HCT116 (cell line): ENCODE data around the gene ROBO1.

ENCODE experiments used
- EGR1 ChIP-seq: IDR thresholded peaks from 2 replicates; pipeline ENCODE4 v1.6.1; 2012; ENCODE audit warnings: low read depth
- EZH2phosphoT487 ChIP-seq: fragments of 200-600 bp; IDR thresholded peaks from 2 replicates; pipeline ENCODE4 v1.6.1; 2018; ENCODE audit warnings: antibody characterized with exemption, borderline replicate concordance
- FOSL1 ChIP-seq: IDR thresholded peaks from 2 replicates; pipeline ENCODE4 v1.6.1; 2012; ENCODE audit warnings: low read depth
- POLR2A ChIP-seq: IDR thresholded peaks from 2 replicates; pipeline ENCODE4 v1.7.0; 2011; ENCODE audit warnings: borderline replicate concordance; ENCODE audit not compliant: insufficient read depth, insufficient read length; ENCODE audit errors: extremely low read depth
- POLR2AphosphoS5 ChIP-seq: IDR thresholded peaks from 2 replicates; pipeline ENCODE4 v1.6.1; 2011; ENCODE audit warnings: mild to moderate bottlenecking, low read depth, low read length, moderate library complexity
- REST ChIP-seq: IDR thresholded peaks from 2 replicates; pipeline ENCODE4 v1.6.1; 2012; ENCODE audit warnings: low read depth
- SP1 ChIP-seq: IDR thresholded peaks from 2 replicates; pipeline ENCODE4 v1.6.1; 2012; ENCODE audit warnings: low read depth
- SRF ChIP-seq: IDR thresholded peaks from 2 replicates; pipeline ENCODE4 v1.6.1; 2012; ENCODE audit warnings: low read depth
- TCF7L2 ChIP-seq: IDR thresholded peaks from 2 replicates; pipeline ENCODE4 v1.7.0; 2011; ENCODE audit warnings: borderline replicate concordance, inconsistent platforms; ENCODE audit not compliant: insufficient read depth, insufficient read length; ENCODE audit errors: extremely low read depth
- YY1 ChIP-seq: IDR thresholded peaks from 2 replicates; pipeline ENCODE4 v1.6.1; 2011; ENCODE audit warnings: low read length, low read depth, moderate library complexity, mild to moderate bottlenecking; ENCODE audit not compliant: insufficient replicate concordance; ENCODE audit errors: extremely low read depth
- ZNF274 ChIP-seq: fragments of 200-500 bp; sonication (Bioruptor generic); IDR thresholded peaks from 2 replicates; pipeline ENCODE4 v1.6.1; 2014; ENCODE audit warnings: mild to moderate bottlenecking, low read depth, low read length, inconsistent platforms
- TF ChIP-seq, protein P1 (sequence below), 3 experiments: fragments of 200-600 bp in 1 of 3; sonication (generic) in 1 of 3; IDR thresholded peaks in 2 of 3; conservative IDR thresholded peaks in 1 of 3; 2 replicates each; pipeline ENCODE4 v1.5.1; 2012 to 2017; ENCODE audit warnings: low read depth in 2 of 3, low read length in 2 of 3, antibody characterized with exemption in 1 of 3, borderline replicate concordance in 1 of 3, control low read depth in 1 of 3, mild to moderate bottlenecking in 1 of 3, mixed read lengths in 1 of 3, mixed run types in 1 of 3, moderate library complexity in 1 of 3; ENCODE audit not compliant: insufficient read depth in 1 of 3
- TF ChIP-seq, protein P2 (sequence below): IDR thresholded peaks from 2 replicates; pipeline ENCODE4 v1.6.1; 2011; ENCODE audit warnings: mild to moderate bottlenecking, low read length, moderate library complexity; ENCODE audit not compliant: insufficient replicate concordance; ENCODE audit errors: extremely low read depth

DNA sequence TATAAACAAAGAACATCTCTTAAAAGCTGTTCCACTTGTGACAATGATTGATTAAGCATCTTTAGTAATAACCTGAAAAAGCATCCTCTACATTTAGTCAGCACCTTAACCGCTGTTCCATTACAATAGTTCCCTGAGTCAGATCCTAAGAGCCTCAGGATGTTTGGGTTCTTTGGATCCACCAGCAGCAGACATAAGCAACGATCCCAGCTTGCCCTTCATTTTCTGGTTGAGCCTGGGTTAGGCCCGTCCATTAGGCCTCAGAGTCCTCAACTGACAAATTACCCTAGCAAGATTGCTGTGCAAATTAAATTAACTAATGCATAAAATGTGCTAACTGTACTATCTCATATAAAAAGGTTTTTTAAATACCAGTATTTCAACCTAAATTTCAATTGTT is 42.3 kb upstream of the ROBO1 start:
- no peak for TF ChIP-seq SP1
- TF ChIP-seq, protein P1, sequence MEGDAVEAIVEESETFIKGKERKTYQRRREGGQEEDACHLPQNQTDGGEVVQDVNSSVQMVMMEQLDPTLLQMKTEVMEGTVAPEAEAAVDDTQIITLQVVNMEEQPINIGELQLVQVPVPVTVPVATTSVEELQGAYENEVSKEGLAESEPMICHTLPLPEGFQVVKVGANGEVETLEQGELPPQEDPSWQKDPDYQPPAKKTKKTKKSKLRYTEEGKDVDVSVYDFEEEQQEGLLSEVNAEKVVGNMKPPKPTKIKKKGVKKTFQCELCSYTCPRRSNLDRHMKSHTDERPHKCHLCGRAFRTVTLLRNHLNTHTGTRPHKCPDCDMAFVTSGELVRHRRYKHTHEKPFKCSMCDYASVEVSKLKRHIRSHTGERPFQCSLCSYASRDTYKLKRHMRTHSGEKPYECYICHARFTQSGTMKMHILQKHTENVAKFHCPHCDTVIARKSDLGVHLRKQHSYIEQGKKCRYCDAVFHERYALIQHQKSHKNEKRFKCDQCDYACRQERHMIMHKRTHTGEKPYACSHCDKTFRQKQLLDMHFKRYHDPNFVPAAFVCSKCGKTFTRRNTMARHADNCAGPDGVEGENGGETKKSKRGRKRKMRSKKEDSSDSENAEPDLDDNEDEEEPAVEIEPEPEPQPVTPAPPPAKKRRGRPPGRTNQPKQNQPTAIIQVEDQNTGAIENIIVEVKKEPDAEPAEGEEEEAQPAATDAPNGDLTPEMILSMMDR (IDR thresholded peaks at IDR 0.05 in 2 of 3, conservative IDR thresholded peaks at IDR 0.05 in 1 of 3; ENCODE audit: borderline replicate concordance in 1 of 3, insufficient read depth in 1 of 3, low read depth in 2 of 3, low read length in 2 of 3) = no peak
- no peak for TF ChIP-seq POLR2A
- TF ChIP-seq POLR2AphosphoS5 = no peak
- TF ChIP-seq YY1 = no peak
- no peak for TF ChIP-seq TCF7L2
- TF ChIP-seq, protein P2, sequence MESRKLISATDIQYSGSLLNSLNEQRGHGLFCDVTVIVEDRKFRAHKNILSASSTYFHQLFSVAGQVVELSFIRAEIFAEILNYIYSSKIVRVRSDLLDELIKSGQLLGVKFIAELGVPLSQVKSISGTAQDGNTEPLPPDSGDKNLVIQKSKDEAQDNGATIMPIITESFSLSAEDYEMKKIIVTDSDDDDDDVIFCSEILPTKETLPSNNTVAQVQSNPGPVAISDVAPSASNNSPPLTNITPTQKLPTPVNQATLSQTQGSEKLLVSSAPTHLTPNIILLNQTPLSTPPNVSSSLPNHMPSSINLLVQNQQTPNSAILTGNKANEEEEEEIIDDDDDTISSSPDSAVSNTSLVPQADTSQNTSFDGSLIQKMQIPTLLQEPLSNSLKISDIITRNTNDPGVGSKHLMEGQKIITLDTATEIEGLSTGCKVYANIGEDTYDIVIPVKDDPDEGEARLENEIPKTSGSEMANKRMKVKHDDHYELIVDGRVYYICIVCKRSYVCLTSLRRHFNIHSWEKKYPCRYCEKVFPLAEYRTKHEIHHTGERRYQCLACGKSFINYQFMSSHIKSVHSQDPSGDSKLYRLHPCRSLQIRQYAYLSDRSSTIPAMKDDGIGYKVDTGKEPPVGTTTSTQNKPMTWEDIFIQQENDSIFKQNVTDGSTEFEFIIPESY = no peak
- no peak for TF ChIP-seq FOSL1
- TF ChIP-seq EGR1 = no peak
- no peak for TF ChIP-seq SRF
- TF ChIP-seq EZH2phosphoT487 = no peak
- no peak for TF ChIP-seq REST
- no peak for TF ChIP-seq ZNF274
